ENCODE measurements around the gene BTBD16. TPM values are rescaled to one million over a fixed set of nuclear protein-coding genes. Genes with fewer than 3 reads are reported as not detected.

BTBD16 gene
- total RNA-seq, 1 experiment from 2014 or later, result not detected

- H3K23ac ChIP-seq (ENCODE audit: insufficient read length, low read depth, low read length), result no peak overlapping the region
- H3K9ac ChIP-seq (ENCODE audit: extremely low read depth, insufficient read length, low read length), result no peak overlapping the region
- H2BK20ac ChIP-seq (ENCODE audit: low read depth, low read length, poor library complexity, severe bottlenecking), result no peak overlapping the region
- Mint-ChIP-seq H3K27me3 (ENCODE audit: low read depth) (peaks cover 1% of the 10 kb centered on the region), H3K4me1 (peaks cover 22% of the 10 kb centered on the region in 2 experiments), H3K27ac (no peak overlapping the region), H3K4me3 (no peak overlapping the region), H3K9me3 (no peaks in the 10 kb centered on the region), H3K36me3 (ENCODE audit: insufficient read depth in 1 of 3, low read depth in 3 of 3) (no peaks in the 10 kb centered on the region; a peak in 1 of 7 replicates)
- no peaks in the 10 kb centered on the region for H3K27me3 ChIP-seq (ENCODE audit: insufficient read depth, low read length)
- WGBS (ENCODE audit: extremely low coverage, insufficient read length, low lambda C conversion rate), result no CpG with 5 or more reads among the region's 5 CpGs
- no peak overlapping the region for H4K5ac ChIP-seq (ENCODE audit: insufficient read length, low read depth, low read length)
- no peak overlapping the region for H2AK5ac ChIP-seq (ENCODE audit: insufficient read length, low read length)
- no peaks in the 10 kb centered on the region for H3K23me2 ChIP-seq (ENCODE audit: insufficient read length, low read depth, low read length, poor library complexity, severe bottlenecking)
- no peak overlapping the region for H3K4me2 ChIP-seq (ENCODE audit: insufficient read depth, insufficient read length, low read length)
- H2BK120ac ChIP-seq (ENCODE audit: low read depth, low read length, poor library complexity, severe bottlenecking), result no peak overlapping the region
- no peak overlapping the region for H4K91ac ChIP-seq (ENCODE audit: insufficient read length, low read depth, low read length)
- no peak overlapping the region for H4K8ac ChIP-seq (replicated peaks; ENCODE audit: insufficient read length, low read depth, low read length)
- no peaks in the 10 kb centered on the region for H3K79me2 ChIP-seq (ENCODE audit: insufficient read depth, low read length)
- no peak overlapping the region for H3T11ph ChIP-seq (ENCODE audit: low read length)
- H3K4me1 ChIP-seq (ENCODE audit: insufficient read depth, low read length), result peaks cover 4% of the 10 kb centered on the region; the same call in 1 of the 2 replicates
- H3K56ac ChIP-seq (ENCODE audit: insufficient read length, low read depth, low read length), result no peak overlapping the region
- no peaks in the 10 kb centered on the region for H3K9me3 ChIP-seq (ENCODE audit: control insufficient read depth, low read depth, low read length)
- no peak overlapping the region for H3K4ac ChIP-seq (ENCODE audit: low read depth, low read length)
- no peak overlapping the region for H2AFZ ChIP-seq (ENCODE audit: low read length)
- no peaks in the 10 kb centered on the region for H3K79me1 ChIP-seq (ENCODE audit: insufficient read depth, low read depth, low read length, poor library complexity, severe bottlenecking)
- no peak overlapping the region for H3K27ac ChIP-seq (ENCODE audit: insufficient read length, low read depth, low read length)
- no peak overlapping the region for H3K14ac ChIP-seq (ENCODE audit: insufficient read depth, low read length)
- TF ChIP-seq CTCF (conservative IDR thresholded peaks at IDR 0.05), result no peak
- no peak overlapping the region for H2BK5ac ChIP-seq (ENCODE audit: insufficient read length, low read length)
- H2BK15ac ChIP-seq (ENCODE audit: low read depth, low read length), result no peak overlapping the region
- no peaks in the 10 kb centered on the region for H4K20me1 ChIP-seq (ENCODE audit: control insufficient read depth, insufficient read depth, insufficient read length)
- no peak for DNase-seq
- no peak overlapping the region for H2BK12ac ChIP-seq (ENCODE audit: insufficient read length, low read depth, low read length)
- no peak overlapping the region for H3K18ac ChIP-seq (ENCODE audit: insufficient read length, low read depth, low read length)
Measured at GRCh38 chr10:122287570-122287969, 16.5 kb downstream of the BTBD16 start.
